HTR-8/SVneo (cell line): ENCODE data around the gene EGFR.

Experiments used
- DNase-seq: peaks from one replicate; pipeline ENCODE4 v3.0.0; 2011; ENCODE audit warnings: low spot score, mixed read lengths; ENCODE audit not compliant: insufficient read length
- FAIRE-seq: peaks from 2 replicates; lab custom pipeline; 2011; peaks lifted over from hg19 to GRCh38; lab: Jason Lieb, UNC

EGFR gene

DNA sequence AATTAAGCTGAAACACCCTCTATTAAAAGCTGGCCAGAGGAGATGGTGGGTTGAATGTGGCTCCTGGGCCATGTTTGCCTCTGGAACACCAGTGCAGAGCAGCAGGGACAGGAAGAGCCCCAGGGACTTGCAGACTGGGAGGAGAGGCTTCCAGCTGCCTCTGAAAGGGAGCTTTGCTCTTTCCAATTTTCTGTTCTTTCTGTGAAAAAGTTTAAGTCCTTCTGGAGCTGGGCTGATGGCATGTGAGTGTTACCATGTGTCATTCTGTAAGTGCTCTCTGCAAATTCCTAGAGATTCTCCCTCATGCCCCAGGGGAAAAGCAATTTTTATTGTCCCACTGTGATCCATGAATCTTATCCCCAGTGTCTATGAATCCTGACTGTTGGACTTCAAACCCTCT, 233.6 kb downstream of the EGFR start:
- DNase-seq (no peak), FAIRE-seq (no peak)

DNA sequence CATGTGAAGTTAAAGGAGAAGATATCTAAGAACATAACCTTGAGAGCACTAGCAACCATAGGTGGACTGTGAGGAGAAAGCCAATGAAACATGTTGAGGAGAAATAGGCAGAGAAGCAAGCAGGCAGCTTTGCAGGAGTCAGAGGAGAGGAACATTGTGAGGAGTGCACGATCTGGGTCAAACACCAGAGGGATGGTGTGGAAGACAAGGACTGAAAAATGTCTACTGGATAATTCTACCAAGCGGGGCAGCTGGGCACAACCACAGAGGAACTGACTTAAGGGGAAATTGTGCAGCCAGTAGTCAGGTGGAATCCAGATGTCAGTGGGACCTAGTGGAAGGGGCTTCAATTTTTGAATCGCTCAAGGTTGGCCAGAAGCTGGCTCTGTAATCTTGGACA, 234.4 kb downstream of the EGFR start:
- FAIRE-seq (peak; percentile 36), DNase-seq (no peak)

DNA sequence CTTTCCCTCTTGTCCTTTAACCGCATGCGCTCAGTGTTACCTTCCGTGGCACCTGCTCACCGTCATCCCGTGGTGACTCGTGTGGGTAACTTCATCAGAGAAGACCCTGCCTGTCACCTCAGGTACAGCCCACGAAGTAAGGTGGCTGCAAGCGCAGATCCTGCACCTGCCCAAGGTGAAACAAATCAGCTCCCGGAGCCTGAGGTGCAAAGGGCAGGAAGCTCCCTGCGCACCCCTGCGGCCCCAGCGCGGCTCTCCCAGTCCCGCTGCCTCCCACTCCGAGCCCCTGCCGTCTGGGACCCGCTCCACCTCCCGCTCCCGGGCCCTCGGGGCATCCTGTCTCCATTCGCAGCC, 235.4 kb downstream of the EGFR start:
- DNase-seq (no peak), FAIRE-seq (peak; percentile 86)

DNA sequence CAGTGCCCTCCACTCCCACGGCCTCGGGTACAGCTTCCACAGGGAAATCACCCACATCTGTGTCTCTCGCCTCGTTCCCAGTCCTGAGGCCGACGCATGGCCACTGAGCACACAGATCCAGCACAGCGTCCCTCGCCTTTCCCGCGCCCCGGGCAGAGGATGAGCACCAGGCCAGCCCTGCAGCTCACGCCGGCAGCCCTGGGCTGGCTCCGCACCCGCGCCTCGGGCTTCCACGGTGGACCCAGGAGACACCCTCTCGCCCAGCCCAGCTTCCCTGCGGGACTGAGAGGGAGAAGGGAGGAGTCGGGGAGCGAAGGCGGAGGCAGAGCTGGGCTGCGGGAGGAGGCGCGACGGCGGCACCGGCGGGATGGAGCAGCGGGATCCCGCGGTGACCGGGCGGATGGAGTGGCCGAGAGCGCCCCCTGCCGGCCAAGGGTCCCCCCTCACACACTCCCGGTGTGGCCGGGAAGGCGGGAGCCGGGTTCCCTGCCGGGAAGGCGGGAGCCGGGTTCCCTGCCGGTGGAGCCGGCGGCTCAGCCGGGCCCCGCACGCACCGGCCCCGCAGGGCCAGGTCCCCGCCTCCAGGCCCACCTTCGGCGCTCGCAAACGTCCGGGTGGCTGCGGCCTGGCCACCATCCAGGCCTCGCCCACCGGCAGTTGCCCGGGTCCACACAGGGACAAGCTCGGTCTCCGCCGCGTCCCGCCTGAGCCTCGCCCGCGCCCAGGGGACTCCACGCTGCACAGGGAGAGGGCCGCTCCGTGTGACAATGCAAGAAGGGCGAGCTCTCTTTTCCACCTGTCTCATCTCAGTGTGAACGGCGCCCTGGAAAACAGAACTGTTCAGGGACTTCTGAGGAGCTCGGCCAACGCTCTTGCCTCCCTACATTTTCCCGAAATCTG, 236.0 kb downstream of the EGFR start:
- FAIRE-seq (peak; percentile 87), DNase-seq (peak; percentile 84)

DNA sequence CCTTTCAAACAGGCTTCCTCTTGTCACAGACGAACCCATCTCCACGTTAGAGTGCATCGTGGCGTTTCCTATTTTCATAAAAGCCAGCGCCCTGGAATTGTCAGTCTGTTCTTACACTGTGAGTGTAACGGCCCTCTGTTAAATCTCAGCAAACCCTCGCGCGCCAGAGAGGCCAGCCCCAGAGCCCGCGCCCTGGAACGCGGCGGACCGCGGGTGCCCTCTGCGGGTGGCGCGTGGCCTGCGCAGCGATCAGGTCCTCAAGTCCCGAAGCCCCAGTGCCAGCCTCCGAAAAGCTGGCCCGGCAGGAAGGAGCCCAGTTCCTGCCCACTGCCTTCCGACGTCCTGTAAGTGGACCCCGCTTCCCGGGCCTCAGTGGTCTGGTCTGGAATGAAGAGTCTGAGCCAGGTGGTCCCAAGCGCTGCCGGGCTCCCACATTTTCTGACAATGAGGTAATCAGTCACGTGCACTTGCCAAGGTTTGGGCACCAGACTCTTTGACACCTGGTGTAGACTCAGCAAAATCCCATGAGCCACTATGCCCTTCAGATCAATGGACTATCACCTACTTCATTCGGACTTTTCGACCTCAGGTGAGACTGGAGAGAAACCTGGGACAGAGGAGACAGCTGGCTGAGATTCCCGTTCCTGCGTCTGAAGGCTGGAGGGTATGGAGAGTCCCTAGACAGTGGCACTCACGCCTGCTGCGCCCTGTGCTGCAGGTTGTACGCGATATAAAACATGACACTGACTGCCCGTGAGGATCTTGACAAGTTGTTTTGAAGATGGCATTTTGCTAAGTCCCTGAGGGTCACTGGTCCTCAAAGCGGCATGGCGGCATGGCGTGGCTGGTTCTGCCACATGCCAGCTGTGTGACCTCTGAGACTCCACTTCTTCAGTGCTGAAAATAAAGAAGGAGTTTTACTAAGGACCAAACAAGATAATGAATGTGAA, 237.0 kb downstream of the EGFR start:
- DNase-seq = peak; percentile 73

DNA sequence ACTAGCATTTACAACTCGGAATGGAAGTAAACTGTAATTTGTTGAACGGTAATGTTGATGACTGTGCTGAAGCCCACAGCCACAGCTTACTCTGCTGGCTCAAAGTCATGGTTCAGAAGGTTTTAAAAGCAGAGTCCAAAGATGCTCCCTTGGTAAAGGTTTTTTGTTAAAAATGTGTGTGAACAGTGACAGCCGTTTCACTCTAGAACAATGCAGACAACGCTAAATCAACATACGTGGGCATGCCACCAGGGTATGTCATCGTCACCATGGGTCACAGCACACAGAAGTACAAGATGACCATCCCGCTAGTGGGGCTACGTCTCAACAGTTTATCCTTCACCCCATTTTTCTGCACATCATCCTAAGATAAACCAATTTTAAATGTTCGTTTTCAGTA, 239.8 kb downstream of the EGFR start:
- no peak for FAIRE-seq
- no peak for DNase-seq

More for the DNA sequence above, 237.0 kb downstream of the EGFR start:
- no peak for FAIRE-seq

DNA sequence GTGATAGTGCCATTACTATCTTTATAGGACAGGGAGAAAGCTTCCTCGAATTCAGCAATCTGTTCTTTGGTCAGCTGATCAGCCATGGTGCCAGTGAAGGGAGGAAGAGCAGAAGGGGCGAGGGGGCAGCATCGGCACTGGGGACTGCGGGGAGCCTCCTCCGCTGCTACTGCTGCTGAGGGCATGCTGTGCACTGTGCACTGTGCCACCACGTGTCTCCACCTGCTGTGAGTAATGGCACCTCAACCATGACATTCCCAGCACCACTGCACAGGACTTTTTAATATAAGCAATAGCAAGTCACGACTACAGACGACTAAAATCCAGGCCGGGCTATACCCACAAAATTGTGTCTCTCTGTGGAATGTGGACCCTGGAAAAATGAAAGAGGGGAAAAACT, 241.4 kb downstream of the EGFR start:
- peak; percentile 31 for FAIRE-seq

DNA sequence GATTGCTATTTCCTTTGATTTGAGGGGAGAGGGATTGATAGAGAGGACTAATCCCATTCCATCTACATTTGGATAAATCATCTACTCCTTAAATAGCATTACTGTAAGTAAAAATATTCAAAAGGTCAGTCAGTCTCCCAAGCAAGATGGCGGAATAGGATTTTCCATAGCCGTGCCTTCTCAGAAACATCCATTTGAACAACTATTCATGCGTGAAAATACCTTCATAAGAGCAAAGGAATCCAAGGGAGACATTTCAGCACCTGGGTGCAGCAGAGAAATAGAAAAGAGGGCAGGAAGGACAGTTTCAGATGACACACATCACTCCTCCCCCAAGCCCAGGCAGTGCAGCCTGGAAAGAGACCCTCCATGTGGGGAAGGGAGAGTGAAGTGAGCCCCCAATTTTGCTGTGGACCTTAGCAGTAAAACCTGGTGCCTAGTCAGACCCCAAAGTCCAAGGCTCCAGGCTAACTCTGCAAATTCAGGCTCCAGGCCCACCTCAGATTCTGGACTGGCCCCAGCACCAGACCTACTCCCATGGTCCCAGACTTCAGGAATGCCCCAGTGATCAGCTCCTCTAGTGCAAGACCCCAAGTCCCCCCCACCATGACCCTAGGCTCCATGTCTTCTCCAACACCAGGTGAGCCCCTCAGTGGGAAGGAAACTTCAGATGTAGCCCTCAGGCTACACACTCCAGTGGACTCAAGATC, 242.0 kb downstream of the EGFR start:
- FAIRE-seq (no peak), DNase-seq (no peak)

More for the DNA sequence above, 241.4 kb downstream of the EGFR start:
- DNase-seq = no peak
